GM12865 (cell line): ENCODE results near the gene PM20D1.
"Not testable (repeated sequence)": the region's sequence is repeated elsewhere in the genome, so short reads cannot be mapped to it uniquely, and the experiment has no call there.

ENCODE experiments used
- DNase-seq: peaks from one replicate; pipeline ENCODE4 v3.0.0; 2010; ENCODE audit warnings: low read depth
- H3K4me3 ChIP-seq: 2 replicates; pipeline ENCODE4 v1.5.1; 2011; ENCODE audit warnings: mild to moderate bottlenecking, low read depth, low read length, control low read depth
- TF ChIP-seq, protein P1 (sequence below): IDR thresholded peaks from 2 replicates; pipeline ENCODE4 v1.5.1; 2011; ENCODE audit warnings: low read length, control low read depth, low read depth, inconsistent platforms; ENCODE audit not compliant: insufficient read depth; ENCODE audit errors: missing control alignments

Gene PM20D1, protein sequence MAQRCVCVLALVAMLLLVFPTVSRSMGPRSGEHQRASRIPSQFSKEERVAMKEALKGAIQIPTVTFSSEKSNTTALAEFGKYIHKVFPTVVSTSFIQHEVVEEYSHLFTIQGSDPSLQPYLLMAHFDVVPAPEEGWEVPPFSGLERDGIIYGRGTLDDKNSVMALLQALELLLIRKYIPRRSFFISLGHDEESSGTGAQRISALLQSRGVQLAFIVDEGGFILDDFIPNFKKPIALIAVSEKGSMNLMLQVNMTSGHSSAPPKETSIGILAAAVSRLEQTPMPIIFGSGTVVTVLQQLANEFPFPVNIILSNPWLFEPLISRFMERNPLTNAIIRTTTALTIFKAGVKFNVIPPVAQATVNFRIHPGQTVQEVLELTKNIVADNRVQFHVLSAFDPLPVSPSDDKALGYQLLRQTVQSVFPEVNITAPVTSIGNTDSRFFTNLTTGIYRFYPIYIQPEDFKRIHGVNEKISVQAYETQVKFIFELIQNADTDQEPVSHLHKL

DNA sequence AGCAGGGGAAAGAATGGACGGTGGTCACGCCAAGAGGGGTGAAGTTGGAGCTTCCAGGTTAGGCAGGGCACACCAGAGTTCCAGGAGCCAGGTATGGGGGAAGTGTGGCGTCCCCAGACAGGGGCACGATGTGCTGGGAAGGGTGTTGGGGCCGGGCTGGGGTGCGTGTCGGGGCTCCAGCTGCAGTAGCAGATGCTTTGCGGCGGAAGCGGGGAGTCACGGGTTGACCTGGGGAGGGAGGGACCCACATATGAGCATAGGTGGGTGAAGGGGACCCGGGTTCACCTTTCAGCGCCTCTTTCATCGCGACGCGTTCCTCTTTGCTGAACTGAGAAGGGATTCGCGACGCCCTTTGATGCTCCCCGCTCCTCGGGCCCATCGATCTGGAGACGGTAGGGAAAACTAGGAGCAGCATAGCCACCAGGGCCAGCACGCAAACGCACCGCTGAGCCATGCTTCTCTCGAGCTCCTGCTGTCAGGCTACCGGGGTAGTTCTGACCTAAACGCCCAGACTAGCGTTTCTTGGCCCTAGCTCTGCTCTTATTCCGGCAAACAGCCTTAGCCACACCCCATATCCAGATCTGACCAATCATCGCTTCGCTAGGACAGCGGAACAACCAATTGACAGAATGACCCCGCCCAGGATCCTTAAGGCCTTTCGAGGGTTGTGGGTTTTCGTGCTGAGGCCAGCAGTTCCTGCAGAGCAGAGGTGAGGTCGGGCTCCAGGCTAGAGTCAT lies at the start of gene PM20D1:
Gene PM20D1, minus strand, starts transcription at position 514 of the 737 bp plus-strand sequence. Its CDS starts 60 bp downstream, at position 454.
- H3K4me3 ChIP-seq = no peak within 1 kb of the TSS

DNA sequence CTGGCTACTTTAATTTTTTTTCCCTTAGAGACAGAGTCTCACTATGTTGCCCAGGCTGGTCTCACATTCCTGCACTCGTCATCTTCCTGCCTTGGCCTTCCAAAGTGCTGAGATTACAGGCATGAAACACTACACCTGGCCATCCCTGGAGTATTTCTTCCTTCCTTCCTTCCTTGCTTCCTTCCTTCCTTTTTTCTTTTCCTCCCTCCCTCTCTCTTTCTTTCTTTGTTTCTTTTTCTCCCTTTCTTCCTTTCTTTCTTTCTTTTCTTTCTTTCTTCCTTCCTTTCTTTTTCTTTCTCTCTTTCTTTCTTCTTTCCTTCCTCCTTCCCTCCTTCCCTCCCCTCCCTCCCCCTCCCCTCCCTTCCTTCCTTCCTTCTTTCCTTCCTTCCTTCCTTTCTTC lies 46.4 kb upstream of the PM20D1 start:
- DNase-seq = no peak
- TF ChIP-seq, protein P1, sequence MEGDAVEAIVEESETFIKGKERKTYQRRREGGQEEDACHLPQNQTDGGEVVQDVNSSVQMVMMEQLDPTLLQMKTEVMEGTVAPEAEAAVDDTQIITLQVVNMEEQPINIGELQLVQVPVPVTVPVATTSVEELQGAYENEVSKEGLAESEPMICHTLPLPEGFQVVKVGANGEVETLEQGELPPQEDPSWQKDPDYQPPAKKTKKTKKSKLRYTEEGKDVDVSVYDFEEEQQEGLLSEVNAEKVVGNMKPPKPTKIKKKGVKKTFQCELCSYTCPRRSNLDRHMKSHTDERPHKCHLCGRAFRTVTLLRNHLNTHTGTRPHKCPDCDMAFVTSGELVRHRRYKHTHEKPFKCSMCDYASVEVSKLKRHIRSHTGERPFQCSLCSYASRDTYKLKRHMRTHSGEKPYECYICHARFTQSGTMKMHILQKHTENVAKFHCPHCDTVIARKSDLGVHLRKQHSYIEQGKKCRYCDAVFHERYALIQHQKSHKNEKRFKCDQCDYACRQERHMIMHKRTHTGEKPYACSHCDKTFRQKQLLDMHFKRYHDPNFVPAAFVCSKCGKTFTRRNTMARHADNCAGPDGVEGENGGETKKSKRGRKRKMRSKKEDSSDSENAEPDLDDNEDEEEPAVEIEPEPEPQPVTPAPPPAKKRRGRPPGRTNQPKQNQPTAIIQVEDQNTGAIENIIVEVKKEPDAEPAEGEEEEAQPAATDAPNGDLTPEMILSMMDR = no peak
- H3K4me3 ChIP-seq = no peak overlapping the region

More for the DNA sequence above, at the start of gene PM20D1:
- TF ChIP-seq, protein P1 = no peak
- DNase-seq = peak; percentile 81

DNA sequence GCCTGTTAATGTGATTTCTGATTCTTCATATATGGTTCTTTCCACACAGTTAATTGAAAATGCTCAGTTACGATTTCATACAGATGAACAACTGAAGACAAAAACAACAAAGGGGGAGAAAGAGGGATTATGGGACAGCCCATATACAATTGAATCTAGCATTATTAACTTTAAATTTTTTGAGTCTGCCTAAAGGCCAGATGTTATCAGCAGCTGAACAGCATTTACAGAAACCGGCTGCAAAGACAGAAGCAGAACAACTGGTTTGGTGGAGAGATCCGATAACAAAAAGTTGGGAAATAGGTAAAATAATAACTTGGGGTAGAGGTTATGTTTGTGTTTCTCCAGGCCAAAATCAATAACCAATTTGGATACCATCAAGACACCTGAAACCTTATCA lies 44.2 kb upstream of the PM20D1 start:
- not testable (repeated sequence) for DNase-seq, H3K4me3 ChIP-seq

DNA sequence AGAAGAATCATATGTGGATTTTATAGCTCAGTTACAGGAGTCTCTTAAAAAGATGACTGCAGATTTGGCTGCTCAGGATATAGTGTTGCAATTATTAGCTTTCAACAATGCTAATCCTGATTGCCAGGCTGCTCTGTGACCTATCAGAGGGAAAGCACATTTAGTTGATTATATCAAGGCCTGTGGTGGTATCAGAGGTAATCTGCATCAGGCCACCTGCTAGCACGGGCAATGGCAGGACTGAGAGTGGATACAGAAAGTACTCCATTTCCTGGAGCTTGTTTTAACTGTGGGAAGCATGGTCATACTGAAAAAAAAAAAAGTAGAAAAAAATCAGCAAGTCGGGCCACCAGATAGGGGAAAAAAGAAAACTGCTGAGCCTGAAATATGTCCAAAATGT lies 42.2 kb upstream of the PM20D1 start:
- DNase-seq, H3K4me3 ChIP-seq: not testable (repeated sequence)

DNA sequence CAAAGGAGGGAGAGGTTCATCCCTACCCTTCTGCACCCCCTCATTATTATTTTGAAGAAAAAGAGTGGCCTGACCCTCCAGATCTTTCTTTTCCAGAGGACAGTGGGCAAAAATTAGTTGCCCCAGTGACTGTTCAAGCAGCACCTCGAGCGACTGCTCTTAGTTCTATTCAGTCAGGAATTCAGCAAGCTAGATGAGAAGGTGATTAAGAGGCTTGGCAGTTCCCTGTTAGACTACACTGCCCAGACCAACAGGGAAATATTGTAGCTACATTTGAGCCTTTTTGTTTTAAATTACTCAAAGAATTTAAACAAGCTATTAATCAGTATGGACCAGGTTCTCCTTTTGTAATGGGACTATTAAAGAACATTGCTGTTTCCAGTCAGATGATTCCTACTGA lies 41.5 kb upstream of the PM20D1 start:
- not testable (repeated sequence) for DNase-seq

DNA sequence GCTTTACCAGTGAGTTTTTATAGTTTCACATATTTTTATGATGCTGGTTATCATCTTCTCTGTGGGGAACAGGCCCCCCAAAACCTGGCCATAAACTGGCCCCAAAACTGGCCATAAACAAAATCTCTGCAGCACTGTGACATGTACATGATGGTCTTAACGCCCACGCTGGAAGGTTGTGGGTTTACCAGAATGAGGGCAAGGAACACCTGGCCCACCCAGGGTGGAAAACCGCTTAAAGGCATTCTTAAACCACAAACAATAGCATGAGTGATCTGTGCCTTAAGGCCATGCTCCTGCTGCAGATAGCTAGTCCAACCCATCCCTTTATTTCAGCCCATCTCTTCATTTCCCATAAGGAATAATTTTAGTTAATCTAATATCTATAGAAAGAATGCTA lies 40.7 kb upstream of the PM20D1 start:
- not testable (repeated sequence) for H3K4me3 ChIP-seq, DNase-seq

More for the DNA sequence above, 41.5 kb upstream of the PM20D1 start:
- not testable (repeated sequence) for H3K4me3 ChIP-seq

DNA sequence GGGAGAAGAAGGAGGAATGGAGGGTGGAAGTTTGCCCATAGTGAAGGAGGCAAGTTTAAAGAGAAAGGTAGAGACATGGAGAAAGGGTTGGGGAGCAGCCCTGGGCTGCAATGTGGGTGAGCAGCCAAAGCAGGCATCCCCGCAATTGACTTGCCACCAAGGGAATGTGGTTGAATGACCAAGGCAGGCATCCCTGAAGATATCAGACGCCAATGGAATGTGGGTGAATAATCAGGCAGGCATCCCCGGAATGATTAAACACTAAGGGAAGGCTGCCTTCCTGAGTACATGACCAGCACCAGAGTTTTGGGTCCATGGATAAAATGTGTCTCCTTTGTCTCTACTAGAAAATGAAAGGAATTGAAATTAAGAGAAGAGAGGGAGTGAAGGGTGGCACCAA lies 39.8 kb upstream of the PM20D1 start:
- not testable (repeated sequence) for DNase-seq, H3K4me3 ChIP-seq

DNA sequence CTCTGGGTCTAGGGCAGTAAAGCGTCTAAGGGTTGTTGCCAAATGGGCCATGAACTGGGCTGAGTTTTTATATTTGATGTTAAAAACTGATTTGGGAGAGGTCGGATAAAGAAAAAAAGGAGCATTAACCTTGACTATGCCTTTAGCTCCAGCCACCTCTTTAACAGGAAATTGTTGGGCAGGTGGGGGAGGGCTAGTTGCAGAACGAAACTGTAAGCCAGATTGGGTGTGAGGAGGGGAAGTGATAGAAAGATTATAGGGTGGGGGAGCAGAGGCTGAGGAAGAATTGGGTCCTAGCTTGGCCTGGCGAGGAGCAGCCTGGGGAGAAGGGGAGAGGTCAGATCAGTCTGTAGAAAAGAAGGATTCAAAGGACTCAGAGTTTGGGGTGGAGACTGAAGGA lies 39.1 kb upstream of the PM20D1 start:
- H3K4me3 ChIP-seq = not testable (repeated sequence)

DNA sequence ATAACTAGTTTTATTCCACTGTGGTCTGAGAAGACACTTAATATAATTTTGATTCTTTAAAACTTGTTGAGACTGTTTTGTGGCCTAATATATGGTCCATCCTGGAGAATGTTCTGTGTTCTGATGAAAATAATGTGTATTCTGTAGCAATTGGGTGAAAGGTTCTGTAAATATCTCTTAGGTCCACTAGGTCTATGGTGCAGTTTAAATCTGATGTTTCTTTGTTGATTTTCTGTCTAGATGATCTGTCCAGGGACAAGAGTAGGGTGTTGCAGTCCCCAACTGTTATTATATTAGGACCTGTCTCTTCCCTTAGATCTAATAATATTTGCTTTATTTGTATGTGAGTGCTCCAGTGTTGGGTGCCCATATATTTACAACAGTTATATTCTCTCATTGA lies 33.9 kb upstream of the PM20D1 start:
- no peak overlapping the region for H3K4me3 ChIP-seq
- no peak for DNase-seq
- TF ChIP-seq, protein P1 = no peak

More for the DNA sequence above, 39.1 kb upstream of the PM20D1 start:
- DNase-seq = not testable (repeated sequence)

DNA sequence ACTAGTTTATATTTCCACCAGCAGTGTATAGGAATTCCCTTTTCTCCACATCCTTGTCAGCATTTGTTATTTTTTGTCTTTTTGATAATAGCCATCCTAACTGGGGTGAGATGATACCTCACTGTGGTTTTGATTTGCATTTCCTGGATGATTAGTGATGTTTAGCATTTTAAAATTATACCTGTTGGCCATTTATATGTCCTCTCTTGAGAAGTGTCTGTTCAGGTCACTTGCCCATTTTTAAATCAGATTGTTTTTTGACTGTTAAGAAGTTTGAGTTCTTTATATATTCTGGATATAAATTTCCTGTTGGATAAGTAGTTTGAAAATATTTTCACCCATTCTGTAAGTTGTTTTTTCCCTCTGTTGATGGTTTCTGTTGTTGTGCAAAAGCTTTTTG lies 31.0 kb upstream of the PM20D1 start:
- H3K4me3 ChIP-seq = no peak overlapping the region
- DNase-seq = no peak

More for the DNA sequence above, 31.0 kb upstream of the PM20D1 start:
- TF ChIP-seq, protein P1 = no peak
